HG03354 (cell line): Measurements from ENCODE around the gene GPC6.

Experiments
- ATAC-seq: cut with Tn5 transposase; IDR thresholded peaks from one replicate; pipeline ENCODE4 v1.9.1; 2021; ENCODE audit warnings: mild to moderate bottlenecking; ENCODE audit not compliant: unreplicated experiment, poor library complexity, severe bottlenecking

Gene GPC6

GRCh38 chr13:93262729-93263345 lies 36.2 kb downstream of the GPC6 start:
- ATAC-seq = no peak

GRCh38 chr13:93264876-93265275 lies 38.3 kb downstream of the GPC6 start:
- no peak for ATAC-seq

- no peak for ATAC-seq
Measured at GRCh38 chr13:93265800-93266199, 39.2 kb downstream of the GPC6 start.

- no peak for ATAC-seq
Measured at GRCh38 chr13:93266681-93267080, 40.1 kb downstream of the GPC6 start.

GRCh38 chr13:93268327-93269028 lies 41.9 kb downstream of the GPC6 start:
- no peak for ATAC-seq

- ATAC-seq = no peak
Measured at GRCh38 chr13:93270769-93271742, 44.4 kb downstream of the GPC6 start.

- no peak for ATAC-seq
Measured at GRCh38 chr13:93279982-93280381, 53.4 kb downstream of the GPC6 start.

- no peak for ATAC-seq
Measured at GRCh38 chr13:93280688-93281087, 54.1 kb downstream of the GPC6 start.

GRCh38 chr13:93283255-93283654 lies 56.6 kb downstream of the GPC6 start:
- ATAC-seq = no peak

- no peak for ATAC-seq
Measured at GRCh38 chr13:93284064-93284463, 57.5 kb downstream of the GPC6 start.

- no peak for ATAC-seq
Measured at GRCh38 chr13:93286047-93286446, 59.4 kb downstream of the GPC6 start.

- no peak for ATAC-seq
Measured at GRCh38 chr13:93289053-93289452, 62.4 kb downstream of the GPC6 start.

GRCh38 chr13:93289842-93290241 lies 63.2 kb downstream of the GPC6 start:
- ATAC-seq = no peak

GRCh38 chr13:93290503-93290902 lies 63.9 kb downstream of the GPC6 start:
- no peak for ATAC-seq

- no peak for ATAC-seq
Measured at GRCh38 chr13:93292366-93292765, 65.8 kb downstream of the GPC6 start.

GRCh38 chr13:93293710-93294109 lies 67.1 kb downstream of the GPC6 start:
- no peak for ATAC-seq

- no peak for ATAC-seq
Measured at GRCh38 chr13:93296584-93296983, 70.0 kb downstream of the GPC6 start.

GRCh38 chr13:93298713-93299112 lies 72.1 kb downstream of the GPC6 start:
- ATAC-seq = no peak

GRCh38 chr13:93304134-93304533 lies 77.5 kb downstream of the GPC6 start:
- ATAC-seq = no peak

- no peak for ATAC-seq
Measured at GRCh38 chr13:93304868-93305613, 78.4 kb downstream of the GPC6 start.
